SK-N-SH (cell line): ENCODE measurements around the gene ALOX15. TPM values are rescaled to one million over a fixed set of nuclear protein-coding genes. Genes with fewer than 3 reads are reported as not detected.

Experiments
- CTCF ChIA-PET: fragments of 300-600, 350-600 bp; formaldehyde crosslinking; extraction: SDS; loops from one replicate; lab custom pipeline; 2021; lab: Yijun Ruan, JAX
- POLR2A ChIA-PET: fragments of 350-600 bp; sonication (Branson Sonifier 250); formaldehyde crosslinking; extraction: SDS; loops from one replicate; lab custom pipeline; 2020; ENCODE audit warnings: antibody characterized with exemption, inconsistent platforms; lab: Yijun Ruan, JAX
- DNase-seq: peaks from one replicate; pipeline ENCODE4 v3.0.0; 2012
- H2AFZ ChIP-seq: fragments of 200-600 bp; sonication (generic); 2 replicates; pipeline ENCODE4 v1.8.1; 2016; ENCODE audit warnings: antibody characterized with exemption, mild to moderate bottlenecking, low read depth
- H3F3A ChIP-seq: fragments of 200-600 bp; sonication (generic); replicated peaks from 2 replicates; pipeline ENCODE3; 2016; ENCODE audit warnings: antibody characterized with exemption, mild to moderate bottlenecking; ENCODE audit not compliant: insufficient read depth
- H3K27ac ChIP-seq, 2 experiments: fragments of 200-500 bp in 1 of 2; fragments of 200-600 bp in 1 of 2; sonication (Bioruptor generic) in 1 of 2; sonication (generic), shearing (Covaris generic) in 1 of 2; 2 replicates each; pipeline versions ENCODE4 v1.5.1 to v1.6.1; 2014 to 2016; ENCODE audit warnings: low read depth in 2 of 2, inconsistent platforms in 1 of 2, low read length in 1 of 2, mild to moderate bottlenecking in 1 of 2, mixed read lengths in 1 of 2
- H3K27me3 ChIP-seq: fragments of 200-600 bp; sonication (generic), shearing (Covaris generic); 2 replicates; pipeline ENCODE4 v1.6.1; 2016; ENCODE audit warnings: mixed run types; ENCODE audit not compliant: insufficient read depth
- H3K36me3 ChIP-seq, 2 experiments: fragments of 200-500 bp in 1 of 2; fragments of 200-600 bp in 1 of 2; sonication (Bioruptor generic) in 1 of 2; sonication (generic) in 1 of 2; replicated peaks in 1 of 2; 2 replicates each; pipeline versions ENCODE3 to v1.5.1; 2014 to 2016; ENCODE audit warnings: low read length in 1 of 2, mild to moderate bottlenecking in 1 of 2; ENCODE audit not compliant: insufficient read depth in 2 of 2, control insufficient read depth in 1 of 2
- H3K4me1 ChIP-seq, 2 experiments: fragments of 200-500 bp in 1 of 2; fragments of 200-600 bp in 1 of 2; sonication (Bioruptor generic) in 1 of 2; sonication (generic), shearing (Covaris generic) in 1 of 2; 2 replicates each; pipeline versions ENCODE4 v1.5.1 to v1.6.1; 2014 to 2016; ENCODE audit warnings: low read depth in 1 of 2, low read length in 1 of 2, mixed run types in 1 of 2; ENCODE audit not compliant: insufficient read depth in 2 of 2, control insufficient read depth in 1 of 2
- H3K4me2 ChIP-seq: fragments of 200-600 bp; sonication (generic), shearing (Covaris generic); 2 replicates; pipeline ENCODE4 v1.6.1; 2017; ENCODE audit warnings: mixed run types
- H3K4me3 ChIP-seq, 2 experiments: fragments of 200-500 bp in 1 of 2; fragments of 200-600 bp in 1 of 2; sonication (Bioruptor generic) in 1 of 2; sonication (generic), shearing (Covaris generic) in 1 of 2; 2 replicates each; pipeline versions ENCODE4 v1.5.1 to v1.8.1; 2014 to 2016; ENCODE audit warnings: low read depth in 2 of 2, inconsistent platforms in 1 of 2, low read length in 1 of 2, mild to moderate bottlenecking in 1 of 2, mixed read lengths in 1 of 2, moderate library complexity in 1 of 2
- H3K79me2 ChIP-seq: fragments of 200-600 bp; sonication (generic); 2 replicates; pipeline ENCODE4 v1.8.1; 2017; ENCODE audit warnings: mild to moderate bottlenecking; ENCODE audit not compliant: insufficient read depth
- H3K9ac ChIP-seq: fragments of 200-600 bp; sonication (generic); 2 replicates; pipeline ENCODE4 v1.6.1; 2017; ENCODE audit warnings: mixed run types
- H3K9me2 ChIP-seq: fragments of 200-600 bp; sonication (generic); 2 replicates; pipeline ENCODE4 v1.6.1; 2017; ENCODE audit warnings: mixed run types
- H3K9me3 ChIP-seq: fragments of 200-600 bp; sonication (generic); 2 replicates; pipeline ENCODE4 v1.6.1; 2017; ENCODE audit warnings: mixed run types, mild to moderate bottlenecking, moderate library complexity
- H4K20me1 ChIP-seq: fragments of 200-600 bp; sonication (generic); 2 replicates; pipeline ENCODE4 v1.6.1; 2017; ENCODE audit warnings: mild to moderate bottlenecking, mixed run types; ENCODE audit not compliant: insufficient read depth
- GABPA ChIP-seq: IDR thresholded peaks from 2 replicates; pipeline ENCODE4 v1.4.0; 2012; ENCODE audit warnings: low read depth, mild to moderate bottlenecking
- JUND ChIP-seq: IDR thresholded peaks from 2 replicates; pipeline ENCODE4 v1.4.0; 2012
- MEF2A ChIP-seq: IDR thresholded peaks from 2 replicates; pipeline ENCODE4 v1.4.0; 2012; ENCODE audit warnings: low read depth, borderline replicate concordance
- MXI1 ChIP-seq: IDR thresholded peaks from 2 replicates; pipeline ENCODE4 v1.6.1; 2012; ENCODE audit warnings: mild to moderate bottlenecking, low read depth, low read length, improper control_type of control experiment
- TAF1 ChIP-seq: IDR thresholded peaks from 2 replicates; pipeline ENCODE4 v1.6.1; 2012; ENCODE audit warnings: low read depth, mild to moderate bottlenecking, low read length, moderate library complexity, borderline replicate concordance
- TCF12 ChIP-seq: IDR thresholded peaks from 2 replicates; pipeline ENCODE4 v1.4.0; 2012
- WGBS: methylation state at CpG from one replicate; pipeline ENCODE4 v1.1.6; 2017; ENCODE audit warnings: low lambda C conversion rate; 5-methylcytosine and 5-hydroxymethylcytosine counted together
- polyA plus RNA-seq, 3 experiments: library from polyadenylated mRNA; depleted of rRNA; stranded (reverse); fragments of >200 nt; gene quantifications; 2 replicates each; pipeline ENCODE4 v1.2.3, GENCODE V29; 2012
- TF ChIP-seq, protein P1 (sequence below): IDR thresholded peaks from 2 replicates; pipeline ENCODE4 v1.4.0; 2012; ENCODE audit warnings: low read depth, borderline replicate concordance
- TF ChIP-seq, protein P2 (sequence below): IDR thresholded peaks from 2 replicates; pipeline ENCODE4; 2012
- TF ChIP-seq, protein P3 (sequence below): fragments of 150-350 bp; IDR thresholded peaks from 2 replicates; pipeline ENCODE4 v1.6.1; 2017; ENCODE audit warnings: antibody characterized with exemption, low read length, low read depth, borderline replicate concordance

ALOX15 gene
- polyA plus RNA-seq, 1 of the 3 experiments (the other 2 are of a cell fraction), result not detected

DNA sequence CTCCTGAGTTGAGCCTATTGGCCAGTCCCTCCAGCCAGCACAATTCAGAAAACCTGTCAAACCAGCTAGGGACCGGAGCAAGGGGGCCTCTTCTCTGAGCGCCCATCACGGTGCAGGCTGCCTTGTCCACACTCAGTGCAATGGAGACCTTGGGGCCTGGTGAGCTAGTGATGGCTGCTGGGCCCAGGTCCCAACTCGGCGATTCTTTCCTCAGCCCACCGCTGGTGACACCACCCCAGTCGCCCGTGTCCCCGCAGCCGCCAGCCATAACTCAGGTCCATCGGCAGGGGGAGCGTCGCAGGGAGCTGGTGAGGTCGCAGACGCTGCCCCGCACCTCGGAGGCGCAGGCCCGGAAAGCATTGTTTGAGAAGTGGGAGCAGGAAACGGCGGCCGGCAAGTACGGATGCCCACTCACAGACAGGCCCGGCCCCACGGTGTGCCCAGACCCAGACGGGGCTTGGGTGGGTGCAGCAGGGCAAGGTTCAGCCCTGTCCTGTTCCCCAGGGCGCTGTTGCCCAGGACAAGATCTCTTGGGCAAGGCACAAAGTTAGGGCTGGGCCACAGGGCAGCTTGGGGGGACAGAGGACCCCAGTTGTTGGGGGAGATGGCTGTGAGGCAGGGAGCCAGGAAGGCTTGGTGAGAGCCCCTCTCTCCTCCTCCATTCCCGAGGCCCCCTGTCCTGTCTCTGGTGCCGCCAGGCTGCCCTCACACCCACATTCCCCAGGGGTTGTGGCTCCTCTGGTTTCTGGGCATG lies 46.4 kb downstream of the ALOX15 start:
- no peak overlapping the region for H2AFZ ChIP-seq
- POLR2A ChIA-PET, result no interaction called here

DNA sequence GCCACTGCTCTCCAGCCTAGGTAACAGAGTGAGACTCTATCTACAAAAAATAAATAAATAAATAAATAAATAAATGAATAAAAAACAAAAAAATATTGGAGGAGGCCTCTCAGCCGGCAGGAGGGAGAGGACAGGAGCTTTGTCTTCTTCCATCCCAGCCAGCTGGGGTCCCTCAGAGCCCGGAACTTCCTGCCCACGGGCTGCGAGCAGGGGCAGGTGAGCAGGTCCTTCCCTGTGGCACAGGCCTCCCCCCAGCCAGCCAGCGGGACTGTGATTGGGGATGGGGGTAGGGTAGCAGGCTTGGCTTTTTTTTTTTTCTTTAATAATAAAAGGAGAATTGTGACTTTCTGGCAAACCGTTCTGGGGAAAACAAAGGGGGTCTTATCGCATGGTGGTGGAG lies 47.1 kb downstream of the ALOX15 start:
- no peaks in the 10 kb centered on the region for H3K79me2 ChIP-seq
- ChIA-PET CTCF (interaction anchor here (1.3 to 9.7 kb wide), 2 partner anchors 11 to 28 kb away, joined by 4 to 75 read pairs; no protein-coding TSS in a partner anchor), POLR2A (no interaction called here)
- no peak for DNase-seq
- H3K4me1 ChIP-seq, result peaks cover 0 to 9% of the 10 kb centered on the region in 2 experiments; a peak in 1 of 4 replicates
- H3K27me3 ChIP-seq, result peaks cover 30% of the 10 kb centered on the region
- H3K9me2 ChIP-seq, result no peaks in the 10 kb centered on the region
- no peaks in the 10 kb centered on the region for H4K20me1 ChIP-seq
- no peaks in the 10 kb centered on the region for H3K36me3 ChIP-seq
- no peaks in the 10 kb centered on the region for H3F3A ChIP-seq
- 88% methylated on average over 7 of the region's 7 CpGs for WGBS
- no peak overlapping the region for H3K27ac ChIP-seq
- no peak overlapping the region for H3K9ac ChIP-seq
- no peak overlapping the region for H2AFZ ChIP-seq
- no peak for TF ChIP-seq TCF12
- TF ChIP-seq, protein P1, sequence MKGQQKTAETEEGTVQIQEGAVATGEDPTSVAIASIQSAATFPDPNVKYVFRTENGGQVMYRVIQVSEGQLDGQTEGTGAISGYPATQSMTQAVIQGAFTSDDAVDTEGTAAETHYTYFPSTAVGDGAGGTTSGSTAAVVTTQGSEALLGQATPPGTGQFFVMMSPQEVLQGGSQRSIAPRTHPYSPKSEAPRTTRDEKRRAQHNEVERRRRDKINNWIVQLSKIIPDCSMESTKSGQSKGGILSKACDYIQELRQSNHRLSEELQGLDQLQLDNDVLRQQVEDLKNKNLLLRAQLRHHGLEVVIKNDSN, result no peak
- TF ChIP-seq, protein P2, sequence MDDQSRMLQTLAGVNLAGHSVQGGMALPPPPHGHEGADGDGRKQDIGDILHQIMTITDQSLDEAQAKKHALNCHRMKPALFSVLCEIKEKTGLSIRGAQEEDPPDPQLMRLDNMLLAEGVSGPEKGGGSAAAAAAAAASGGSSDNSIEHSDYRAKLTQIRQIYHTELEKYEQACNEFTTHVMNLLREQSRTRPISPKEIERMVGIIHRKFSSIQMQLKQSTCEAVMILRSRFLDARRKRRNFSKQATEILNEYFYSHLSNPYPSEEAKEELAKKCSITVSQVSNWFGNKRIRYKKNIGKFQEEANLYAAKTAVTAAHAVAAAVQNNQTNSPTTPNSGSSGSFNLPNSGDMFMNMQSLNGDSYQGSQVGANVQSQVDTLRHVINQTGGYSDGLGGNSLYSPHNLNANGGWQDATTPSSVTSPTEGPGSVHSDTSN, result no peak
- TF ChIP-seq TAF1, result no peak
- TF ChIP-seq GABPA, result no peak
- TF ChIP-seq MEF2A, result no peak
- TF ChIP-seq, protein P3, sequence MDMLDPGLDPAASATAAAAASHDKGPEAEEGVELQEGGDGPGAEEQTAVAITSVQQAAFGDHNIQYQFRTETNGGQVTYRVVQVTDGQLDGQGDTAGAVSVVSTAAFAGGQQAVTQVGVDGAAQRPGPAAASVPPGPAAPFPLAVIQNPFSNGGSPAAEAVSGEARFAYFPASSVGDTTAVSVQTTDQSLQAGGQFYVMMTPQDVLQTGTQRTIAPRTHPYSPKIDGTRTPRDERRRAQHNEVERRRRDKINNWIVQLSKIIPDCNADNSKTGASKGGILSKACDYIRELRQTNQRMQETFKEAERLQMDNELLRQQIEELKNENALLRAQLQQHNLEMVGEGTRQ, result no peak
- TF ChIP-seq JUND, result no peak
- H3K9me3 ChIP-seq, result no peaks in the 10 kb centered on the region
- no peak overlapping the region for H3K4me2 ChIP-seq
- no peak overlapping the region for H3K4me3 ChIP-seq

More for the DNA sequence above, 46.4 kb downstream of the ALOX15 start:
- no peak overlapping the region for H3K4me3 ChIP-seq
- H3K79me2 ChIP-seq, result no peaks in the 10 kb centered on the region
- CTCF ChIA-PET, result interaction anchor here (0.9 to 9.7 kb wide), 5 partner anchors 10 to 97 kb away, joined by 3 to 75 read pairs (median 4); no protein-coding TSS in a partner anchor
- TF ChIP-seq MXI1, result no peak
- H3K27ac ChIP-seq, result no peak overlapping the region
- no peak overlapping the region for H3K4me2 ChIP-seq
- peaks cover 0 to 16% of the 10 kb centered on the region in 2 experiments; a peak in 1 of 4 replicates for H3K4me1 ChIP-seq
- H3K9me2 ChIP-seq, result no peaks in the 10 kb centered on the region
- peak; percentile 68 for DNase-seq
- H3K27me3 ChIP-seq, result peaks cover 28% of the 10 kb centered on the region
- H4K20me1 ChIP-seq, result no peaks in the 10 kb centered on the region
- H3K9ac ChIP-seq, result no peak overlapping the region
- H3F3A ChIP-seq, result no peaks in the 10 kb centered on the region
- WGBS, result 73% methylated on average over 16 of the region's 29 CpGs
- no peaks in the 10 kb centered on the region for H3K36me3 ChIP-seq
- no peaks in the 10 kb centered on the region for H3K9me3 ChIP-seq
